ENCODE results near the gene ZIC2.

- no peak for TF ChIP-seq REST (IDR thresholded peaks at IDR 0.05; ENCODE audit: insufficient read depth in 1 of 2, low read depth in 2 of 2, low read length in 2 of 2)
- TF ChIP-seq TAF1 (IDR thresholded peaks at IDR 0.05; ENCODE audit: borderline replicate concordance, insufficient read depth, low read length), result no peak
- TF ChIP-seq POLR2AphosphoS5 (IDR thresholded peaks at IDR 0.05; ENCODE audit: low read depth, low read length), result no peak
- TF ChIP-seq SIN3A (IDR thresholded peaks at IDR 0.05; ENCODE audit: borderline replicate concordance, insufficient read depth, low read length), result no peak
- no peak for TF ChIP-seq FOXP2 (optimal IDR thresholded peaks at IDR 0.05; ENCODE audit: borderline replicate concordance, extremely low read depth, extremely low read length, insufficient read depth)
These were observed 22.5 kb upstream of the ZIC2 start for GRCh38 chr13:99959127-99959539.

All from PFSK-1 (cell line).